Astrocyte of the cerebellum (primary cell): Measurements from ENCODE around the gene ATG9A.
A peak's percentile ranks its signal among the peaks of the same experiment; 100 is the strongest.

Experiments
- DNase-seq: peaks from one replicate; pipeline ENCODE4 v3.0.0-alpha.2; 2011; ENCODE audit warnings: low read depth
- H3K4me3 ChIP-seq: 2 replicates; pipeline ENCODE4 v1.5.1; 2011; ENCODE audit warnings: mild to moderate bottlenecking, low read depth, low read length, moderate library complexity
- in situ Hi-C: cut with HindIII; loops from 2 replicates; pipeline ENCODE4 v1.10.0; 2017; ENCODE audit warnings: low sequenced_read_pairs
- TF ChIP-seq, protein P1 (sequence below): IDR thresholded peaks from 2 replicates; pipeline ENCODE4 v1.5.1; 2012; ENCODE audit warnings: low read length, low read depth, moderate library complexity, mild to moderate bottlenecking; ENCODE audit errors: missing control alignments

Gene ATG9A

DNA sequence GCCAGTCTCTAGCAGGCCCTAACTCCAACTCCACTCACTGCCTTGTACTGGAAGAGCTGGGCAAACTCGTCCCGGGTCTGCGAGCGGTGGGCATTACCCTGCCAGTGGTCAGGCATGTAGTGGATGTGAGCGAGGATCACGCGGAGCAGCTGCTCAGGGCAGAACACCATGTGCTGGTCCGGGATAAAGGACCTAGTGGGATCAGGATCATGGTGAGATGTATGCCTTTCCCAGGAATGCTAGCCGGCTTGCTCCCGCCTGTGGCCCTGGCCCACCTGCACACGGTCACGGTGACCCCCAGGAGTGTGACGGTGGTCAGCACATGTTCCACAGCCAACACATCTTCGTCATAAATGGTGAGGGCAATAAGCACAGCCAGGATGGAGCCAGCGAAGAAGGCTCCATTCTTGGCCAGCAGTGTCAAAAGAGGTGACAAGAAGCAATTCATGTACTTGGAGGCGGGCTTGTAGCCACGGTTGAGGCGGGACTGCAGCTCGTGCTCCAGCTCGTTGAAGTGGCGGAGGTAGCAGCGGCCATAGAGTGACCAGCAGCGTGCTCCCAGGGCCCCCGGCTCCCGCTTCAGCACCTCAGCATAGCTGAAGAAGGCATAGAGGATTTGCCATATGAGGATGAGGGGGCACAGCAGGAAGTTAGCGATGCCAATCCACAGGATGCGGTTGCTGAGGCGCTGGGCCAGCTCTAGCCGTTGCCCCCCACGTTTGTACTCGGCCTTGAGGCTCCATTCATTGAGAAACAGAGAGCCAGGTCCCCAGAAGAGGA lies 5.4 kb downstream of the ATG9A start:
- in situ Hi-C loops: no loop called here
- TF ChIP-seq, protein P1, sequence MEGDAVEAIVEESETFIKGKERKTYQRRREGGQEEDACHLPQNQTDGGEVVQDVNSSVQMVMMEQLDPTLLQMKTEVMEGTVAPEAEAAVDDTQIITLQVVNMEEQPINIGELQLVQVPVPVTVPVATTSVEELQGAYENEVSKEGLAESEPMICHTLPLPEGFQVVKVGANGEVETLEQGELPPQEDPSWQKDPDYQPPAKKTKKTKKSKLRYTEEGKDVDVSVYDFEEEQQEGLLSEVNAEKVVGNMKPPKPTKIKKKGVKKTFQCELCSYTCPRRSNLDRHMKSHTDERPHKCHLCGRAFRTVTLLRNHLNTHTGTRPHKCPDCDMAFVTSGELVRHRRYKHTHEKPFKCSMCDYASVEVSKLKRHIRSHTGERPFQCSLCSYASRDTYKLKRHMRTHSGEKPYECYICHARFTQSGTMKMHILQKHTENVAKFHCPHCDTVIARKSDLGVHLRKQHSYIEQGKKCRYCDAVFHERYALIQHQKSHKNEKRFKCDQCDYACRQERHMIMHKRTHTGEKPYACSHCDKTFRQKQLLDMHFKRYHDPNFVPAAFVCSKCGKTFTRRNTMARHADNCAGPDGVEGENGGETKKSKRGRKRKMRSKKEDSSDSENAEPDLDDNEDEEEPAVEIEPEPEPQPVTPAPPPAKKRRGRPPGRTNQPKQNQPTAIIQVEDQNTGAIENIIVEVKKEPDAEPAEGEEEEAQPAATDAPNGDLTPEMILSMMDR: no peak
- H3K4me3 ChIP-seq: no peak overlapping the region
- no peak for DNase-seq

DNA sequence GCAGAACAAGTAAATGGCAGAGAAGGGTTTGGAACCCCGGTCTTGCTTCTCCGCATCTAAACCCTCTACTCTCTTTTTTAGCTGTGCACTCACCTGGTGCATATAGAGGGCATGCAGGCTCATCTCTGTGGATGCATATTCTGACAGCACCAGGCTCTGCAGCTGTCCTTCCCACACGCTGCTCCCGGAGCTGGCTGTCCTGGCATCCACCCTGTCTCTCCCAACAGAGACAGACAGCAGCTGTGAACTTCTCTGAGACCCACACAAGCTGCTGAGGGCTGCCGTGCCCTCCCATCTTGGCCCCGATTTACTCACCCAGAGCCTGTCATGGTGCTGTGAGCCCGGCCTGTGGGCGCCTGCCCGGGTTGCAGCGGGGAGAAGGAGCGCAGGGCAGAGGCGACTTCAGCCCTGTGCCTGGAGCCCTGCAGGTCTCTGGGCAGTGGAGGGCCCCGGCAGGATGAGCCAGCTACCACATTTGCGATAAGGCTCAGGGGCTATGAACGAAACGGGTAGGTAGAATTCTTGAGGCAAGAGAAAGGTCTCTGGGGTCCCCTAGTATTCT lies 7.4 kb downstream of the ATG9A start:
- in situ Hi-C loops: no loop called here
- no peak overlapping the region for H3K4me3 ChIP-seq
- no peak for DNase-seq
- TF ChIP-seq, protein P1: no peak

DNA sequence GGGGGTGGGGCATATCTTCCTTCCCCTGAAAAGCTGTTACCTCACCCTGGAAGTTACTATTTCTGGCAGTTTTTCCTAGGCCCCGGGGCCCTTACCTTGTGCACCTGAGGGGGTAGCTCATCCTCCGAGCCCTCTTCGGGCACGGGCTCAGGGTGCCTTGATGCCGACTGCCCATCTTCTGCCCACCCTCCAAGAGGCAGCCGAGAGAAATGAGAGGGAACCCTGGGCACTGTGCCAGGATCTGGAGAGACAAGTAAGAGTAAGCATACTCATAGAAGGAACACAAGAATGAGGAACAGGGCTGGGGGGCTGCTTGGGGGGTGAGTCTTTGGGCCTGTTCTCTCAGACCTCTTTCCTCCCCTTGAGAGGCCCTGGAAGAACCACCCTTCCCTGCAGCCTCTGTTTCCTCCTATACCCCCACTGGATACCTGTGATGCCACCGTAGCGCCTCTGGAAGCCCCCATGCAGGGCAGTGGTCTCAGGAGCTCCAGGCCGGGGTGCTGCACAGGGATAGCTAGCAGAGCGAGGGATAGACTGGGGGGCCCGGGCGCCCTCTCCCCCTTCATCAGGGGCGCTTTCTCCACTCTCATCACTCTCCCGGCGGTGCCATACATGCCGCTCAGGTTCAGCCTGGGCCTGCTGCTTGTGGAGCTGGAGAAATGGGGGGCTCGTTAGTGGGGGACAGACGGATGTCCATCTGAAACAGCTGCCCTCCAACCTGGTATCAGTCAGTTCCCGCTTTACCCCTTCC lies 8.6 kb downstream of the ATG9A start:
- H3K4me3 ChIP-seq: no peak overlapping the region
- in situ Hi-C loops: no loop called here
- DNase-seq: no peak
- TF ChIP-seq, protein P1: no peak

DNA sequence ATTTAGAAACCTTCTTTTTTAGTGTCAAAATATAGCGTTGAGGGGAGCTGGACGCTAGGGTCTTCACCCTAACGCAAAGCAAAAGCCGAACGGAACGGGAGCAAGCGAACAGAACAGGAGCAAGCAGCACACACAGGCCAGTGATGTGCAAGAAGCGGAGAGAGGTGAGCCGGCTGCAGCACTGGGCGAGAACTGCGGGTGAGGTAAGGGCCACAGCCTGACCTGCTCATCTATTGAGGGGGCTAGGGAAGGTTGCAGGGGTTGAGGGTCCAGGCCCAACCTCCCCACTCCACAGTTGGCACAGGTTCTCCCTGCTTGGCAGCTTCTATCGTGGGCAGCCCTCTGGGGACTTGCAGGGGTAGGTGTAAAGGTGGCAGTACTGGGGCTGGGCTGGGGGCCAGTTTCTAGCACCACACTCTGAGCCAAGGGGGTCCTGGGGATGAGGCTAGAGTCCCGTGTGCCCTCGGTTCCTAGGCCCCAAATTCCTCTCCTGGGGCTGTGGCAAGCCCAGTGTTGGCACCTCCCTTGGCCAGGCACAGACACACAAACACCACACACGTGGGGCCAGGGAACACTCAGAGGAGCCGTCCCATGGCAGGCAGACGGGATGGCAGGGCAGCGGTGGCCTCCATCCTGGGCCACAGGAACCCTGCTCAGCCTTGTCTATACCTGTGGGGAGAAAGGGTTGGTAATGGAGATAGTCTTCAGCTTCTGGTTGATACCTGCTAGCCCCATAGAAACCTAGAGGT lies 9.5 kb downstream of the ATG9A start:
- DNase-seq: no peak
- H3K4me3 ChIP-seq: no peak overlapping the region
- TF ChIP-seq, protein P1: no peak
- in situ Hi-C loops: no loop called here

DNA sequence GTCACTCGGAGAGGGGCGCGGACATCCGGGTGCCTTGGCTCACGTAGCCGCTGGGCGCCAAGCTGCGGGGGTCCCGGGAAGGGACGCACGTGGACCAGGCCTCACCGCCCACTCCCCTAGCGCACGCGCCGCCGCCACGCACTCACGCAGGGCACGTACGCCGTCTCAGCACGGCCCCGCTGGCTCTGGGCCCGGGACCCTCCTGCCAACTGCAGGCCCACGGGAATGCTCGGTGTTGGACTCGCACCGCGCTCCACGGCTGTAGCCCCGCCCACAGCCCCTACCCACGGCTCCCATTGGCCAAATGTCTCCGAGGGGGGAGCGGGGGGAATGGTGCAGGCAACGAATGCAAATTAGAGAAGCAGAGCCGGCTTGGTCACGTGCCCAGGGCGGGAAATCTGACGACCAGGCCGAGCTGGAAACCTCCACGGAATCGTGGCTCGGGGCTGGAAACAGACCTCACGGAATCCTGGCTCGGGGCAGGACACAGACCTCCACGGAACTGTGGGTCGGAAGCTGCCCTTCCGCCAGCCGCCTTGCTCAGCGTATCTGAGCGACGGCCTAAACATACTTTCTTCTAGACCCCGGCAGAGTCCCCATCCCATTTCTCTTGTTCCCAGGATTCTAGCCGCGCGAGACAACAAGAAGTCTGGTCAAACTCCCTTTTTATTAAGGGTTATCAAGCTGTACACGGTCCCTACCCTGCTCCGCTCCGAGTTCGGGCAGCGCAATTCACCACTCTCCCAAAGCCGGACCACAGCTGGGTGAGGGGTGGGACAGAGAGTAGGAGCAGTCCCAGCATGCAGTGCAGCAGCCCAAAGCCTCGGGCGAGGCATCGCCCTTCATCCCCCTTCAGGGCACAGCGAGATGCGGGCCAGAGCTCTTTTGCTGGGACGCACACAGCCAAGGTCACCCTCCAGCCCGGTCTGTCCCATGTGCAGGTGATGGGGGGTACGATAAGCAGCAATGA lies 10.4 kb downstream of the ATG9A start, which contains the start of gene ABCB6:
Gene ABCB6 (minus strand): TSS at position 227 of the 970 bp plus-strand sequence. CDS start 285 bp downstream, outside the sequence.
- DNase-seq: peak; percentile 84
- TF ChIP-seq, protein P1: no peak
- H3K4me3 ChIP-seq: peak within 1 kb of the TSS; percentile 49
- in situ Hi-C loops: no loop called here
